HK-2 (cell line): Measurements from ENCODE around the gene BRWD1.
A peak's percentile ranks its signal among the peaks of the same experiment; 100 is the strongest.

Experiments
- DNase-seq: peaks from one replicate; pipeline ENCODE4 v3.0.0-alpha.2; 2018; ENCODE audit not compliant: unreplicated experiment

Gene BRWD1

GRCh38 chr21:39197448-39198233 is 115.8 kb downstream of the BRWD1 start:
- DNase-seq, result no peak

GRCh38 chr21:39196838-39197237 is 116.6 kb downstream of the BRWD1 start:
- DNase-seq, result no peak

- no peak for DNase-seq
These were observed 117.1 kb downstream of the BRWD1 start for GRCh38 chr21:39196310-39196709.

- no peak for DNase-seq
These were observed 120.1 kb downstream of the BRWD1 start for GRCh38 chr21:39193380-39193779.

- no peak for DNase-seq
These were observed 123.4 kb downstream of the BRWD1 start for GRCh38 chr21:39189857-39190604.

- no peak for DNase-seq
These were observed 124.8 kb downstream of the BRWD1 start for GRCh38 chr21:39188521-39189139.

GRCh38 chr21:39187141-39187540 is 126.3 kb downstream of the BRWD1 start:
- no peak for DNase-seq

GRCh38 chr21:39186676-39187075 is 126.8 kb downstream of the BRWD1 start:
- no peak for DNase-seq

GRCh38 chr21:39185157-39185556 is 128.3 kb downstream of the BRWD1 start:
- DNase-seq, result no peak

- no peak for DNase-seq
These were observed 129.1 kb downstream of the BRWD1 start for GRCh38 chr21:39184050-39184980.

GRCh38 chr21:39183272-39184049 is 130.0 kb downstream of the BRWD1 start, which contains the start of gene PSMG1:
TSS of gene PSMG1 (minus strand) at chr21:39183451. CDS start at chr21:39183385, 66 bp downstream.
- peak; percentile 86 for DNase-seq

- DNase-seq, result no peak
These were observed 130.8 kb downstream of the BRWD1 start for GRCh38 chr21:39182484-39183271.

GRCh38 chr21:39182016-39182415 is 131.4 kb downstream of the BRWD1 start:
- DNase-seq, result no peak

- DNase-seq, result no peak
These were observed 132.1 kb downstream of the BRWD1 start for GRCh38 chr21:39181205-39181818.

GRCh38 chr21:39180429-39181019 is 132.9 kb downstream of the BRWD1 start:
- no peak for DNase-seq

GRCh38 chr21:39178421-39178820 is 135.0 kb downstream of the BRWD1 start:
- no peak for DNase-seq

- DNase-seq, result no peak
These were observed 137.1 kb downstream of the BRWD1 start for GRCh38 chr21:39176271-39176709.

- no peak for DNase-seq
These were observed 137.8 kb downstream of the BRWD1 start for GRCh38 chr21:39175665-39176064.

- no peak for DNase-seq
These were observed 138.3 kb downstream of the BRWD1 start for GRCh38 chr21:39175154-39175553.
